ENCODE measurements around the gene DIO1. TPM values are rescaled to one million over a fixed set of nuclear protein-coding genes. Genes with fewer than 3 reads are reported as not detected.

Gene DIO1
- total and polyA plus RNA-seq, 2 experiments from 2014 or later, result 24.2 to 31.2 TPM

GRCh38 chr1:53868565-53868964 lies 25.4 kb upstream of the DIO1 start:
- no peak overlapping the region for H3K27ac ChIP-seq
- no peak overlapping the region for H2AFZ ChIP-seq
- no peak for DNase-seq (ENCODE audit: low spot score)
- no peaks in the 10 kb centered on the region for H3K4me1 ChIP-seq (ENCODE audit: insufficient read depth)
- H3K36me3 ChIP-seq (replicated peaks; ENCODE audit: insufficient read depth, low read depth), result no peaks in the 10 kb centered on the region
- no peaks in the 10 kb centered on the region for H3K9me3 ChIP-seq (ENCODE audit: low read depth)
- H3K79me2 ChIP-seq, result no peaks in the 10 kb centered on the region
- no peak overlapping the region for H3K4me3 ChIP-seq
- no peak overlapping the region for H3K4me2 ChIP-seq
- H4K20me1 ChIP-seq (ENCODE audit: insufficient read depth, poor library complexity, severe bottlenecking), result no peaks in the 10 kb centered on the region
- H3K27me3 ChIP-seq, result no peaks in the 10 kb centered on the region
- TF ChIP-seq, protein P1, sequence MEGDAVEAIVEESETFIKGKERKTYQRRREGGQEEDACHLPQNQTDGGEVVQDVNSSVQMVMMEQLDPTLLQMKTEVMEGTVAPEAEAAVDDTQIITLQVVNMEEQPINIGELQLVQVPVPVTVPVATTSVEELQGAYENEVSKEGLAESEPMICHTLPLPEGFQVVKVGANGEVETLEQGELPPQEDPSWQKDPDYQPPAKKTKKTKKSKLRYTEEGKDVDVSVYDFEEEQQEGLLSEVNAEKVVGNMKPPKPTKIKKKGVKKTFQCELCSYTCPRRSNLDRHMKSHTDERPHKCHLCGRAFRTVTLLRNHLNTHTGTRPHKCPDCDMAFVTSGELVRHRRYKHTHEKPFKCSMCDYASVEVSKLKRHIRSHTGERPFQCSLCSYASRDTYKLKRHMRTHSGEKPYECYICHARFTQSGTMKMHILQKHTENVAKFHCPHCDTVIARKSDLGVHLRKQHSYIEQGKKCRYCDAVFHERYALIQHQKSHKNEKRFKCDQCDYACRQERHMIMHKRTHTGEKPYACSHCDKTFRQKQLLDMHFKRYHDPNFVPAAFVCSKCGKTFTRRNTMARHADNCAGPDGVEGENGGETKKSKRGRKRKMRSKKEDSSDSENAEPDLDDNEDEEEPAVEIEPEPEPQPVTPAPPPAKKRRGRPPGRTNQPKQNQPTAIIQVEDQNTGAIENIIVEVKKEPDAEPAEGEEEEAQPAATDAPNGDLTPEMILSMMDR (IDR thresholded peaks at IDR 0.05; ENCODE audit: poor library complexity), result no peak
- TF ChIP-seq EZH2phosphoT487 (IDR thresholded peaks at IDR 0.05; ENCODE audit: low read depth, severe bottlenecking, unreplicated experiment), result no peak
- no peak for TF ChIP-seq EZH2 (IDR thresholded peaks at IDR 0.05; ENCODE audit: borderline replicate concordance)
- 85% methylated on average over 1 of the region's 1 CpG for WGBS (ENCODE audit: low lambda C conversion rate, missing lambda C conversion rate)
- H3K9me2 ChIP-seq (replicated peaks; ENCODE audit: insufficient read depth), result no peaks in the 10 kb centered on the region

DNA sequence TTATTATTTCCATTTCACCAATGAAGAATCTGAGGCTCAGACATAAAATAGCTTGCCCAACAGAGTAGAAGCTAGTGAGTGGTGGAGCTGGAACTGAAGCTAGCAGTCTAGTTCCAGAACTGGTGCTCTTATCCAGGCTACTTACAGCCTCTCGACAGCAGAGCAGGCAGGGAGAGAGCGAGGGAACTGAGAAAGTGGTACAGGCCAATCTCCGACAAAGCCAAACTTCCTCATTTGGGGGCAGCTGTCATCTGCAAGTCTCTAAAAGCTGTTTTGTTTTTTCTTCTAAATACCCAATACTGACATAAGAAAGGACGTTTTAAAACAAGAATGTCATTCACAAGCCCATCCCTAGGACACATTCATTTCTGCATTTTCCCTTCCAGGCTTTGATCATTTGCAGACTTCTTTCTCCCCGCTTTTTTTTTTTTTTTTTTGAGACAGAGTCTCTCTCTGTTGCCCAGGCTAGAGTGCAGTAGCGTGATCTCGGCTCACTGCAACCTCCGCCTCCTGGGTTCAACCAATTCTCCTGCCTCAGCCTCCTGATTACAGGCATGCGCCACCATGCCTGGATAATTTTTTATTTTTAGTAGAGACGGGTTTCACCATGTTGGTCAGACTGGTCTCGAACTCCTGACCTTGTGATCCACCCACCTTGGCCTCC lies 24.4 kb upstream of the DIO1 start:
- no peaks in the 10 kb centered on the region for H3K79me2 ChIP-seq
- WGBS (ENCODE audit: low lambda C conversion rate, missing lambda C conversion rate), result 96% methylated on average over 11 of the region's 11 CpGs
- H3K4me2 ChIP-seq, result no peak overlapping the region
- no peaks in the 10 kb centered on the region for H3K36me3 ChIP-seq (replicated peaks; ENCODE audit: insufficient read depth, low read depth)
- H2AFZ ChIP-seq, result no peak overlapping the region
- H3K9me2 ChIP-seq (replicated peaks; ENCODE audit: insufficient read depth), result no peaks in the 10 kb centered on the region
- H3K27me3 ChIP-seq, result no peaks in the 10 kb centered on the region
- H3K4me3 ChIP-seq, result no peak overlapping the region
- no peaks in the 10 kb centered on the region for H4K20me1 ChIP-seq (ENCODE audit: insufficient read depth, poor library complexity, severe bottlenecking)
- no peaks in the 10 kb centered on the region for H3K9me3 ChIP-seq (ENCODE audit: low read depth)
- H3K4me1 ChIP-seq (ENCODE audit: insufficient read depth), result no peaks in the 10 kb centered on the region
- no peak for DNase-seq (ENCODE audit: low spot score)
- H3K27ac ChIP-seq, result no peak overlapping the region
- TF ChIP-seq EZH2phosphoT487 (IDR thresholded peaks at IDR 0.05; ENCODE audit: low read depth, severe bottlenecking, unreplicated experiment), result no peak
- TF ChIP-seq, protein P1 (IDR thresholded peaks at IDR 0.05; ENCODE audit: poor library complexity), result no peak
- TF ChIP-seq EZH2 (IDR thresholded peaks at IDR 0.05; ENCODE audit: borderline replicate concordance), result no peak

- H3K4me1 ChIP-seq (ENCODE audit: insufficient read depth), result no peaks in the 10 kb centered on the region
- H4K20me1 ChIP-seq (ENCODE audit: insufficient read depth, poor library complexity, severe bottlenecking), result no peaks in the 10 kb centered on the region
- H3K79me2 ChIP-seq, result no peaks in the 10 kb centered on the region
- no peaks in the 10 kb centered on the region for H3K9me2 ChIP-seq (replicated peaks; ENCODE audit: insufficient read depth)
- H3K36me3 ChIP-seq (replicated peaks; ENCODE audit: insufficient read depth, low read depth), result no peaks in the 10 kb centered on the region
- no peaks in the 10 kb centered on the region for H3K9me3 ChIP-seq (ENCODE audit: low read depth)
- WGBS (ENCODE audit: low lambda C conversion rate, missing lambda C conversion rate), result 83% methylated on average over 4 of the region's 4 CpGs
- no peak overlapping the region for H3K4me2 ChIP-seq
- no peak overlapping the region for H3K4me3 ChIP-seq
- no peak overlapping the region for H2AFZ ChIP-seq
- TF ChIP-seq EZH2phosphoT487 (IDR thresholded peaks at IDR 0.05; ENCODE audit: low read depth, severe bottlenecking, unreplicated experiment) (no peak), EZH2 (IDR thresholded peaks at IDR 0.05; ENCODE audit: borderline replicate concordance) (no peak)
- TF ChIP-seq, protein P1 (IDR thresholded peaks at IDR 0.05; ENCODE audit: poor library complexity), result no peak
- H3K27ac ChIP-seq, result no peak overlapping the region
- no peak for DNase-seq (ENCODE audit: low spot score)
- no peaks in the 10 kb centered on the region for H3K27me3 ChIP-seq
Measured at GRCh38 chr1:53871221-53871620, 22.8 kb upstream of the DIO1 start.

Data from hepatocyte (in vitro differentiated cells).